Gastrocnemius medialis (tissue), 4 donors: ENCODE results near the gene PLA2G4F.

Source experiments
- POLR2A ChIP-seq, 2 donors: fragments of 450-650 bp; IDR thresholded peaks; one replicate each; pipeline ENCODE4 v1.6.1; 2017; ENCODE audit warnings: antibody characterized with exemption in 2 of 2, mild to moderate bottlenecking in 2 of 2, moderate library complexity in 2 of 2
- TF ChIP-seq, protein P1 (sequence below), 5 experiments: fragments of 450-650 bp in 3 of 5; fragments of 200-600 bp in 2 of 5; sonication (generic) in 2 of 5; IDR thresholded peaks in 4 of 5; conservative IDR thresholded peaks in 1 of 5; 1 replicate in 4 of 5; 2 replicates in 1 of 5; pipeline ENCODE4 v1.5.1; 2016 to 2019; ENCODE audit warnings: antibody characterized with exemption in 5 of 5, mild to moderate bottlenecking in 3 of 5, moderate library complexity in 3 of 5

DNA sequence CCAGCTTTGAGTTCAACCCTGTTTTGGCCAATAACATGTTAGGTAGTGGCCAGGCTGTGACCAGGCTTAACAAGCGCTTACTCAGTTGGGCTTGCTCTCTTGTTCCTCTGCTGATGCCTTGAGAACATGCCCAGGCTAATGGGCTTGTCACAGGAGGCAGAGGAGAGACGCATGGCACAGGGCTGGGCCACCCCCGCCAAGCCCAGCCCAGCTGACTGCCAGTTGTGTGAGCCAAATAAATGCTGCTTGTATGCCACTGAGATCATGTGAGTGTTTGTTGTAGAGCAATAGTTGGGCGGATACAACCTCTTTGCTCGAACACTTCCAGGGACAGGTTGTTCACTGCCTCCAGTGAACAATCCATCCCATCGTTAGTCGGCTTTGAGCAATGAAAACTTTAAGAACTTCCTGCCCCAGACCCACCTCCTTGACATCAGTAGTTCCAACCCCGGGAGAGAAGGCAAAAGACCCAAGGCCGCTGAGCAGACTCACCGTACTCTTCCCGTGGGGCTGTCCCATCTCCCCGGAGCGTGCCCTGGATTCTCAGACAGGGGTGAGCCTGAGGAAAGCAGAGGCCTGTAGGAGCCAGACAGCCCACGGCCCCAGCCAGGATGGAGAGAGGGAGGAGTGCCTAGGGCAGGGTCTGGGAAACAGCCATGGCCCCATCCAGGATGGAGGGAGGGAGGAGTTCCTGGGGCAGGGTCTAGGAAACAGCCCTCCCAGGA, 4.1 kb downstream of the PLA2G4F start:
- TF ChIP-seq, protein P1, sequence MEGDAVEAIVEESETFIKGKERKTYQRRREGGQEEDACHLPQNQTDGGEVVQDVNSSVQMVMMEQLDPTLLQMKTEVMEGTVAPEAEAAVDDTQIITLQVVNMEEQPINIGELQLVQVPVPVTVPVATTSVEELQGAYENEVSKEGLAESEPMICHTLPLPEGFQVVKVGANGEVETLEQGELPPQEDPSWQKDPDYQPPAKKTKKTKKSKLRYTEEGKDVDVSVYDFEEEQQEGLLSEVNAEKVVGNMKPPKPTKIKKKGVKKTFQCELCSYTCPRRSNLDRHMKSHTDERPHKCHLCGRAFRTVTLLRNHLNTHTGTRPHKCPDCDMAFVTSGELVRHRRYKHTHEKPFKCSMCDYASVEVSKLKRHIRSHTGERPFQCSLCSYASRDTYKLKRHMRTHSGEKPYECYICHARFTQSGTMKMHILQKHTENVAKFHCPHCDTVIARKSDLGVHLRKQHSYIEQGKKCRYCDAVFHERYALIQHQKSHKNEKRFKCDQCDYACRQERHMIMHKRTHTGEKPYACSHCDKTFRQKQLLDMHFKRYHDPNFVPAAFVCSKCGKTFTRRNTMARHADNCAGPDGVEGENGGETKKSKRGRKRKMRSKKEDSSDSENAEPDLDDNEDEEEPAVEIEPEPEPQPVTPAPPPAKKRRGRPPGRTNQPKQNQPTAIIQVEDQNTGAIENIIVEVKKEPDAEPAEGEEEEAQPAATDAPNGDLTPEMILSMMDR (IDR thresholded peaks at IDR 0.05 in 4 of 5, conservative IDR thresholded peaks at IDR 0.05 in 1 of 5) = no peak
- peak; percentile 53 to 75 for TF ChIP-seq POLR2A (IDR thresholded peaks at IDR 0.05)
